ENCODE results near the gene RPS27.

RPS27 gene

GRCh38 chr1:153990468-153991150 lies at the start of gene RPS27:
Gene RPS27 (plus strand): TSS chr1:153990762. CDS start chr1:153990797, 35 bp downstream.
- DNase-seq = peak; percentile 98

- no peak for DNase-seq
These were observed 48.5 kb upstream of the RPS27 start for GRCh38 chr1:153941826-153942725.

GRCh38 chr1:153942766-153943549 lies 47.6 kb upstream of the RPS27 start:
- no peak for DNase-seq

GRCh38 chr1:153944005-153944826 lies 46.3 kb upstream of the RPS27 start:
- DNase-seq = no peak

- DNase-seq = no peak
These were observed 45.8 kb upstream of the RPS27 start for GRCh38 chr1:153944827-153945117.

- DNase-seq = no peak
These were observed 45.3 kb upstream of the RPS27 start for GRCh38 chr1:153945131-153945794.

GRCh38 chr1:153945795-153946621 lies 44.6 kb upstream of the RPS27 start:
- no peak for DNase-seq

GRCh38 chr1:153946622-153947241 lies 43.8 kb upstream of the RPS27 start, which contains the start of gene DENND4B:
Gene DENND4B (minus strand): TSS chr1:153946718. CDS start chr1:153944374, 2,344 bp downstream.
- peak; percentile 63 for DNase-seq

- DNase-seq = no peak
These were observed 39.4 kb upstream of the RPS27 start for GRCh38 chr1:153951183-153951582.

- DNase-seq = no peak
These were observed 38.8 kb upstream of the RPS27 start for GRCh38 chr1:153951801-153952200.

GRCh38 chr1:153953859-153954365 lies 36.6 kb upstream of the RPS27 start:
- DNase-seq = no peak

GRCh38 chr1:153954826-153955225 lies 35.7 kb upstream of the RPS27 start:
- DNase-seq = no peak

- DNase-seq = no peak
These were observed 33.4 kb upstream of the RPS27 start for GRCh38 chr1:153956997-153957715.

- DNase-seq = no peak
These were observed 32.8 kb upstream of the RPS27 start for GRCh38 chr1:153957744-153958110.

- peak; percentile 99 for DNase-seq
These were observed 32.2 kb upstream of the RPS27 start, which contains the start of gene CRTC2 for GRCh38 chr1:153958111-153958960. Gene CRTC2 (minus strand): TSS chr1:153958612. CDS start chr1:153958497, 115 bp downstream.

- DNase-seq = no peak
These were observed 31.7 kb upstream of the RPS27 start for GRCh38 chr1:153958961-153959260.

GRCh38 chr1:153959454-153959853 lies 31.1 kb upstream of the RPS27 start:
- no peak for DNase-seq

- no peak for DNase-seq
These were observed 30.4 kb upstream of the RPS27 start for GRCh38 chr1:153960206-153960605.

GRCh38 chr1:153961421-153961820 lies 29.1 kb upstream of the RPS27 start:
- no peak for DNase-seq
